Suprapubic skin (tissue), 4 donors: Measurements from ENCODE around the gene RUSC1. TPM values are rescaled to one million over a fixed set of nuclear protein-coding genes. Genes with fewer than 3 reads are reported as not detected.
A peak's percentile ranks its signal among the peaks of the same experiment; 100 is the strongest.

Source experiments
- DNase-seq, 2 donors: peaks; one replicate each; pipeline ENCODE4 v3.0.0-alpha.2; 2019; ENCODE audit warnings: low spot score in 2 of 2
- H3K27ac ChIP-seq: fragments of 200-600 bp; sonication (generic); one replicate; pipeline ENCODE4 v1.5.1; 2019
- H3K27me3 ChIP-seq: fragments of 200-600 bp; sonication (generic); one replicate; pipeline ENCODE4 v1.5.1; 2019
- H3K36me3 ChIP-seq: fragments of 200-600 bp; sonication (generic); one replicate; pipeline ENCODE4 v1.5.1; 2019
- H3K4me1 ChIP-seq: fragments of 200-600 bp; sonication (generic); one replicate; pipeline ENCODE4 v1.5.1; 2019
- H3K4me3 ChIP-seq: fragments of 200-600 bp; sonication (generic); one replicate; pipeline ENCODE4 v1.5.1; 2019; ENCODE audit warnings: mild to moderate bottlenecking
- H3K9me3 ChIP-seq: fragments of 200-600 bp; sonication (generic); one replicate; pipeline ENCODE4 v1.5.1; 2019
- CTCF ChIP-seq, 2 donors: fragments of 200-600 bp in 1 of 2; fragments of 450-650 bp in 1 of 2; sonication (generic) in 1 of 2; IDR thresholded peaks; one replicate each; pipeline ENCODE4 v1.5.1; 2016 to 2019; ENCODE audit warnings: antibody characterized with exemption in 2 of 2, mild to moderate bottlenecking in 1 of 2, moderate library complexity in 1 of 2
- EP300 ChIP-seq: sonication (generic); formaldehyde crosslinking; IDR thresholded peaks from one replicate; pipeline ENCODE4 v1.6.1; 2017; ENCODE audit warnings: antibody characterized with exemption
- POLR2A ChIP-seq, 2 donors: fragments of 450-650 bp; IDR thresholded peaks; one replicate each; pipeline ENCODE4 v1.6.1; 2017; ENCODE audit warnings: antibody characterized with exemption in 2 of 2, mild to moderate bottlenecking in 2 of 2, moderate library complexity in 2 of 2
- POLR2AphosphoS5 ChIP-seq, 3 donors: sonication (generic); formaldehyde crosslinking; IDR thresholded peaks; one replicate each; pipeline ENCODE4 v1.6.1; 2017; ENCODE audit warnings: antibody characterized with exemption in 3 of 3
- WGBS: methylation state at CpG from one replicate; pipeline ENCODE4 v1.1.5; 2018; 5-methylcytosine and 5-hydroxymethylcytosine counted together
- total RNA-seq, 4 donors: library from RNA; depleted of rRNA; stranded (reverse); fragments of >200 nt; gene quantifications; one replicate each; pipeline ENCODE4 v1.1.0, GENCODE V29; 2016

Gene RUSC1
- total RNA-seq, 4 donors from 2014 or later, result 34.2 to 51.5 (median 42.8) TPM

GRCh38 chr1:155324037-155324716, 3.5 kb downstream of the RUSC1 start:
- Histone ChIP-seq H3K36me3 (peaks cover 27% of the 10 kb centered on the region), H3K9me3 (no peaks in the 10 kb centered on the region), H3K4me3 (peak overlapping the region; percentile 79), H3K27ac (peak overlapping the region; percentile 88), H3K27me3 (no peaks in the 10 kb centered on the region), H3K4me1 (peaks cover 50% of the 10 kb centered on the region)
- DNase-seq, result peak; percentile 97 to 98
- TF ChIP-seq POLR2A (IDR thresholded peaks at IDR 0.05), result no peak
- TF ChIP-seq POLR2AphosphoS5 (IDR thresholded peaks at IDR 0.05), result peak in 1 of 3 donors; percentile 55
- no peak for TF ChIP-seq EP300
- no peak for TF ChIP-seq CTCF (IDR thresholded peaks at IDR 0.05)
- 0% methylated on average over 11 of the region's 44 CpGs for WGBS

- Histone ChIP-seq H3K27me3 (no peaks in the 10 kb centered on the region), H3K27ac (peak overlapping the region; percentile 88), H3K4me1 (peaks cover 48% of the 10 kb centered on the region), H3K9me3 (no peaks in the 10 kb centered on the region), H3K4me3 (peak overlapping the region; percentile 79), H3K36me3 (peaks cover 35% of the 10 kb centered on the region)
- 25% methylated on average over 34 of the region's 59 CpGs for WGBS
- DNase-seq, result peak; percentile 81 to 84
- TF ChIP-seq CTCF (IDR thresholded peaks at IDR 0.05), result peak in 1 of 2 donors; percentile 29
- no peak for TF ChIP-seq EP300
Measured at GRCh38 chr1:155324717-155325602, 4.3 kb downstream of the RUSC1 start.

- H3K27ac ChIP-seq, result peak overlapping the region; percentile 12
- DNase-seq, result no peak
- TF ChIP-seq EP300 (no peak), POLR2AphosphoS5 (IDR thresholded peaks at IDR 0.05) (no peak), CTCF (IDR thresholded peaks at IDR 0.05) (no peak), POLR2A (IDR thresholded peaks at IDR 0.05) (no peak)
- H3K4me1 ChIP-seq, result peaks cover 42% of the 10 kb centered on the region
- H3K36me3 ChIP-seq, result peaks cover 41% of the 10 kb centered on the region
- H3K4me3 ChIP-seq, result peak overlapping the region; percentile 79
- H3K9me3 ChIP-seq, result no peaks in the 10 kb centered on the region
- no peaks in the 10 kb centered on the region for H3K27me3 ChIP-seq
- WGBS, result 49% methylated on average over 6 of the region's 6 CpGs
Measured at GRCh38 chr1:155325603-155325893, 4.9 kb downstream of the RUSC1 start.

GRCh38 chr1:155326020-155326526, 5.4 kb downstream of the RUSC1 start:
- Histone ChIP-seq H3K4me3 (no peak overlapping the region), H3K4me1 (peaks cover 37% of the 10 kb centered on the region), H3K27me3 (no peaks in the 10 kb centered on the region), H3K9me3 (no peaks in the 10 kb centered on the region), H3K27ac (no peak overlapping the region), H3K36me3 (peaks cover 45% of the 10 kb centered on the region)
- WGBS, result 87% methylated on average over 6 of the region's 6 CpGs
- no peak for DNase-seq
- TF ChIP-seq POLR2AphosphoS5 (IDR thresholded peaks at IDR 0.05) (no peak), POLR2A (IDR thresholded peaks at IDR 0.05) (no peak)

- WGBS, result 78% methylated on average over 6 of the region's 7 CpGs
- no peak for DNase-seq
- Histone ChIP-seq H3K36me3 (peaks cover 50% of the 10 kb centered on the region), H3K9me3 (no peaks in the 10 kb centered on the region), H3K4me3 (no peak overlapping the region), H3K27me3 (no peaks in the 10 kb centered on the region), H3K27ac (no peak overlapping the region), H3K4me1 (peaks cover 32% of the 10 kb centered on the region)
- TF ChIP-seq CTCF (IDR thresholded peaks at IDR 0.05) (no peak), POLR2A (IDR thresholded peaks at IDR 0.05) (no peak), POLR2AphosphoS5 (IDR thresholded peaks at IDR 0.05) (no peak), EP300 (no peak)
Measured at GRCh38 chr1:155326631-155327037, 5.9 kb downstream of the RUSC1 start.
